NCI-H1092 treated with DMSO at 0.1 percent for 48 hours (cell line): Measurements from ENCODE around the gene ARID5A.
"Not testable (repeated sequence)": the region's sequence is repeated elsewhere in the genome, so short reads cannot be mapped to it uniquely, and the experiment has no call there.

ENCODE experiments used
- DNase-seq: peaks from one replicate; lab custom pipeline; 2025; lab: John Stamatoyannopoulos, UW

ARID5A gene

DNA sequence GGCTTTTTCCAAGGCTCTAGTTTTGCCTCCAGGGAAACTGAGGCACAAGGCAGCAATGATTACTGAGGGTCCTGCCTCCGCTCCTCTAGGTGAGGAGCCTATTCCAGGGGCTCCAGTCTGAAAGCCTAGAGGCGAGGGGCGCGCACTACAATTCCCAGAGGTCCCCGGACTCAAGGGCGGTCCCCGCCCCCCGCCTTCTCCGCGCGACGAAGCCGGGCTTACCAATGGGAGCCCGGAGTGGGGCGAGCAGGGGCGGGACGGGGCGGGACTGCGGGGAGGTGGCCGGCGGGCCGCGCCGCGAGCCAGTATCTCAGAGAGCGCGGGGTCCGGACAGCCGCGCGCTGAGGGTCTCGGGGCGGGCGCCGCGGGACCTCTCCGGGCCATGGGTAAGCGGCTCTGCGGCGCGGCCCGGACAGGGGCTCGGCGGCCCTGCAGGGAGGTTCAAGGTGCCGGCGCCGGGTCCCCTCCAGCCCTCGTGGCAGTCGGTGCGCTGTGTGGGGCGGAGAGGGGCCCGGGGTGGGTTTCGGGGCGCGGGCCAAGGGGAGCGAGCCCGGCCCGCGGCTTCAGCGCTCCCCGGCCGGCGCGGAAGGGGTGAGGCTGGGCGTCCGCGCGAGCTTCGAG is at the start of gene ARID5A:
Gene ARID5A (plus strand): TSS at position 308 of the 621 bp plus-strand sequence. CDS start 75 bp downstream, at position 383.
- peak; percentile 60 for DNase-seq

- DNase-seq, result no peak
Measured at GRCh38 chr2:96489261-96489660, 47.3 kb upstream of the ARID5A start.

GRCh38 chr2:96489663-96490062 is 46.9 kb upstream of the ARID5A start:
- no peak for DNase-seq

DNA sequence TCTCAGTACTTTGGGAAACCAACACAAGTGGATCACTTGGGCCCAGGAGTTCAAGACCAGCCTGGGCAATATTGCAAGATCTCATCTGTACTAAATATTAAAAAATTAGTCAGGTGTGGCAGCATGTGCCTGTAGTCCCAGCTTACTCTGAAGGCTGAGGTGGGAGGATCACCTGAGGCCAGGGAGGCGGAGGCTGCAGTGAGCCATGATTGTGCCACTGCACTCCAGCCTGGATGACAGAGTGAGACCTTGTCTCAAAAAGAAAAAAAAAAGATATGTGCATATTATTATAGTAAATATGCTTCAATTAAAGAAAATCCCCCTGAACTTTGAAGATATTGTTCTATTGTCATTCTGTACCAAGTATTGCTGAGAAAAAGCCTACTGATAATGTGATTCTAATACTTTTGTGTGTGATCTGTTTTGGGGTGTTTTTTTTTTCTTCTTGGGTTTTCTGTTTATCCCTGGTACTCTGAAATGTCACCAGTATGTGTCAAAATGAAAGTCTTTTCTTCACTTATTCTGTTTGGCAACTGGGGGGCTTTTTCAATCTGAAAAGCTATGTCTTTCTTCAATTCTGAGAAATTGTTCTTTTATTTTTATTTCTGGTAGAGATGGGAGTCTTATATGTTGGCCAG is 44.6 kb upstream of the ARID5A start:
- no peak for DNase-seq

GRCh38 chr2:96493072-96493471 is 43.5 kb upstream of the ARID5A start:
- no peak for DNase-seq

- no peak for DNase-seq
Measured at GRCh38 chr2:96494188-96494587, 42.4 kb upstream of the ARID5A start.

- no peak for DNase-seq
Measured at GRCh38 chr2:96495982-96496629, 40.4 kb upstream of the ARID5A start.

GRCh38 chr2:96498021-96498431 is 38.5 kb upstream of the ARID5A start:
- peak; percentile 2 for DNase-seq

DNA sequence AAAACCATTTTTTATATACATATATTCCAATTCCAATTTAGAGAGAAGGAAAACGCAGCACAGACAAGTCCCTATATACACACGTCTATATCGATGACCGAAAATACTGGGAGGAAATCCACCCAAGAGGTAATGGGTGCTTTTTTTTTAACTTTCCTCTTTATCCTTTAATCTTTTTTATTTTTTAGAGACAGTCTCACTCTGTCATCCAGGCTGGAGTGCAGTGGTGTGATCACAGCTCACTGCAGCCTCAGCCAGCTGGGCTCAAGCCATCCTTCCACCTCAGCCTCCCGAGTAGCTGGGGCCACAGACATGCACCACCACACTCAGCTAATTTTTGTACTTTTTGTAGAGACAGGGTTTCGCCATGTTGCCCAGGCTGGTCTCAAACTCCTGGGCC is 37.9 kb upstream of the ARID5A start:
- DNase-seq, result not testable (repeated sequence)

GRCh38 chr2:96499061-96499960 is 37.2 kb upstream of the ARID5A start:
- no peak for DNase-seq

GRCh38 chr2:96500385-96501066 is 36.0 kb upstream of the ARID5A start:
- no peak for DNase-seq

DNA sequence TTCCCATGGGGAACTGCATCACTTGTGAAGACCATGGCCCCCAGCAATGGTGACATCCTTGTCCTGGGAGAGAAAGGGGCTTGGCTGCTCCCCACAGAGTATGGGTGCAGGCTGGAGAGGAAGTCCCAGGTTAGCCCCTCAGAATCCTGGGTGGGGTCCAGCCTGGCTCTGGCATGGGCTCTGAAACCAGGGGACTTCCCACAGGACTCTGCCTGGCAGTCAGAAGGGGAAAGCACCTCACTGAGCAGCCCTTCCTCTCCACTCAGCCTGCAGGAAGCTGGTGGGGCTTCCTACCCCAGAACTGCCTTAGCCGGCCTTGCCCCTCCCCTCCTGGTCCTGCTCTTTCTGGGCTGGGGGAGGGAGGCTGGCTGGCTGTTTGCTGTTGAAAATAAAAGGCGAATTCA is 35.1 kb upstream of the ARID5A start:
- no peak for DNase-seq

DNA sequence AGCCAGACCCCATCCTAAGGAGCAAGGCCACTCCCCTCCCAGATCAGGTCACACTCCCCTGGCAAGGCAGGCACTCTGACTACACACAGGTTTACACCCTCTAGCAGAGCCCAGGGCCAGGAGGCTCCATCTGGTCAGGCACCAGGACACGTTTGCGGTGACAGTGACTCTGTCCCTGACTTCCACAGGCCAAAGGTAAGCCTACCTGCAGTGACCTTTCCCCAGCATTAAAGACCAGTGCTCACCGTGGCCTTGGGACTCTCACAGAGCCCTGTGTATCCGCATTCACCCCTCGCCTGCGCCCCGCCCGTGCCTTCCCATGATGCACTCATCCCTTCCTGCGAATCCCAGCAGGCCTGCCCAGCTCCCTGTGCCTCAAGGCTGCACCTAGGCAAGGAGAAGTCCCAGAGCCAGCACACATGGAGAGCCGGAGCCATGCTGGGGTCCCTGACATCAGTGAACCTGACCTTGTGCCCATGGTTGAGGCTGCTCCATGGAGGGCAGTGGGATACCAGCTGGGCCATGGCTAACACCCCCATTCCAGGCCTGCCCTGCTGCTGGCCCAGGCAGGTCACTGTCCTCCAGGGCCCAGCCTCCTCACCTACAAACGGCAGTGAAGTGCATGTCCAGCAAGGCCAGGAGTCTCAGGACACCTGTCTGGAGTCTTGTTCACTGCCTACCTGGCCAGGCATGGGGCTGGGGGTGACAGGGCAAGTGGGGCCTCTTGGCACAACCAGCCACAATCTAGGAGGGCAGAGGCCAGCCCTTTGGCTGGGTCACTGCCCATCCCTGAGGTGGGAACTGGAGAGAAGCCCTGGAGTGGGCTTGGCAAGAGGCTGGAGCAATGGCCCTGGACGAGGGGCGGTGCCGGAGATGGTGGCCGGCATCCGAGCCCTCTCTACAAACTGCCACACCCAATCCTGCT is 34.4 kb upstream of the ARID5A start:
- no peak for DNase-seq

DNA sequence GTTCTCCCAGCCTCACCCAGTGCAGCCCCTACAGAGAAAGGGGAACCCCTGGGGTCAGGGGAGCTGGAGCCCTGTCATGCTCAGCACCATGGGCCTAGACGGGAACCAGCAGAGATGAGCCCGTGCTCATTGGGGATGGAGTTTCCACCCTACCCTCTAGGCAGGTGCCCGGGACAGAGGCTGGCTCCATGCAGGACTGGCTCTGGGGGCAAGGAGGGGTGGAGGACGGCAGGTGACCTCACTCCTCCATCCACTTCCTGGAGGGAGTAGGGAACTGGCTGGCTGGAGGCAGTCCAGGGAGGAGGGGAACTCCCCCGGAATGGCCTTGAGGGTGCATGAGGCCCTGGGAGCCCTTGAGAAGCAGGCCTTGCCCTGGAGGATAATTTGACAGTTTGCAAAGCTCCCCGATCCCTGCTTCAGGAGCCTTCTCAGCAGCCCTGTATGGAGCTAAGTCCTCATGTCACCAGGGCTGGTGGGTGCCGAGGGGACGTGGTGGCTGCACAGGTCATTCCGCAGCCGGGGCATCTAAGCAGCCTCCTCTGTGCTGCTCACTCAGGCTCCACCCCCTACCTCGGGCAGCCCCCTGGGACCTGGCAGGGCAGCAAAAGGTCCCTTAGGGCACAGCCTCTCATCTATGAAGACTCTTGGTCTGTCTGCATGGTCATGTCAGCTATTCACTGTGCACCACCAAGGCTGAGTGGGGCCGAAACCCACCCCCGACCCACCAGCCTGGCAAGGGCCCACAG is 33.5 kb upstream of the ARID5A start:
- no peak for DNase-seq

DNA sequence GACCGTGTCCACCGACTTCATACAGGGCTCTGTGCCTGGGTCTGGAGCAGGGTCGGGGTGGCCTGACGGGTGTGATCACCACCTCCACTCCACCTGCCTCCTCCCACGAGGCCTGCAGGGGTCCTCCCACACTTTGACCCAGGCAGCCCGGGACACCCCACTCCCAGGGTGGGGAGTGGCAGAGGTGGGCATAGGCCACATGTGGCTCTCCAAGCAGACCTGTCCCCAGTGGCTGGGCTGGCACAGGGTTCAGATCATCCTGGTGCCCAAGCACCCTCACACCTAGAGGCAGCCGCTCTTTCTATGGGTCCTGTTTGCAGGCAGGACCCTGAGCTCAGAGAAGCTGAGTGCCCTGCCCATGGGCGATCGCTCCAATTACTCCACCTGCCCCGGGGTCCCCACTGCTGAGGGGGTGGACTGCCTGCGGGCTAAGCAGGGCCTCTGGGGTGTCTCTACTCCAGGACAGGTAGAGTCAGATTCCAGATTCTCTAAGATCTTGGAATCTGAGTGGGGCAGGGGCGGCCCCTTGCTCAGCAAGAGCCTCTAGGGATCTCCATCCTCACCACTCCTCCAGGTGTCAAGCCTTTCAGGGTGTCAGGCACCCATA is 32.8 kb upstream of the ARID5A start:
- no peak for DNase-seq

DNA sequence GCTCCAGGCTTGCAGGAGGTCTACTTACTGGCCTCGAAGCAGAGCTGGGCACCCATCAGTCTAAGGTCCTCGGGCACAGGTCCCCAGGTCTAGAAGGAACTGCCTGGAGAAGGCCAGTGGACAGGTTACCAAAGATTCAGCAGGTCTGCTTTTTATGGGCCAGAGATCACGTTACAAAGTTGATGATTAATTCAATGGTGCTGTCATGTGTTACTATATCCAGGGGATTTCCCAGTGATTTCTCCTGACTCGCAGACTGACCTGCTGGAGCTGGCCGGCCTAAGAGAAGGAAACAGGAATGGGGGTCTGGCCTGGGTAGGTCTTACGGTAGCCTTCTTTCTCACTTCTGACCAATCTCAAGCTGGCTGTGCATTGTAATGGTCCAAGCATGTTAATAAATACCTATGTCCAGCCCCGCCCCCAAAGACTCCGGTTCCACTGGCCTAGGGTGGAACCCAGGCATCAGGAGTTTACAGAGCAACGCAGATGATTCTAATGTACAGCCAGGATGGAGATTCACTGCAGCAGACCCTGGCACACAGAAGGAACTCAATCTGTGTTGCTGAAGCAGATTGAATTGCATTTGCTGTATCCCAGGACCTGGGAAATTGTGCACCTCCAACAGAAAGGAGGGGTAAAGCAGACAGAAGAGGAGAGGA is 31.2 kb upstream of the ARID5A start, which contains the start of gene NEURL3:
Gene NEURL3 (minus strand): TSS at position 127 of the 659 bp plus-strand sequence. CDS start 71 bp downstream, at position 56.
- no peak for DNase-seq

- no peak for DNase-seq
Measured at GRCh38 chr2:96506016-96506906, 30.3 kb upstream of the ARID5A start.

DNA sequence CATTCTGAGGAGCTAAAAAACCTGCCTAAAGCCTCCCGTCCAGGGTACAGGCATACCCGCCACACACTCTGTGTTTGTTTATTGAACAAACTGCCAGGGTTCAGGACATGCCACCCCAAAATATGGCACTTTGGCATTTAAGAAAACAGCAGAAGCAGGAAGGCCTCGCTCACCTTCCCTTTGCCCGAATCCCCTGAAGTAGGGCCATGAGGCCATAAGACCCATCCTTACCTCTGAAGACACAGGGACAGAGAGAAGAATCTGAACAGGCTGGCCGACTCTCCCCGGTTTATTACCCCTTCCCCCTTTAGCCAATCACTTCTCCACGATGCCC is 29.7 kb upstream of the ARID5A start:
- no peak for DNase-seq
